Activated CD4-positive, alpha-beta T cell treated with anti-CD3 and anti-CD28 coated beads for 4 hours (primary cell): ENCODE data around the gene RNF212.

Experiments
- DNase-seq, 2 donors: peaks; one replicate each; pipeline ENCODE4 v3.0.0-alpha.2; 2020

The RNF212 gene

DNA sequence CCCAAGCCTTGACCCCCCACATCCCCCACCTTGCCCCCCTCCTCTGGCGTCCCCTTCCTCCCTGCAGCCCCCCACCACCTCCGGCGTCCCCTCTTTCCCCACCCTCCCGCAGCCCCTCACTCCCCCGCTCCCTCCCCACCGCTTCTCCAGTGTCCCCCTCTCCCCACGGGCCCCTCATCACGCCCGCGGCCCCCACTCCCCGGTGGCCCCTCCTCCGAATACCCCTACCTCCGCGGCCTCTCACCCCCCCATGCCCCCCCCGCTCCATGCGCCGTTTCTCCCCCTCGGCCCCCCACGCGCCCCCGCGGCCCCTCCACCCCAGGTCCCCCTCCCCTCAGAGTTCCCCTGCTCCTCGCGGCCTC lies 562 bp downstream of the RNF212 start:
- no peak for DNase-seq

GRCh38 chr4:1112174-1112820 lies 1.1 kb downstream of the RNF212 start:
- no peak for DNase-seq

- no peak for DNase-seq
Measured at GRCh38 chr4:1111259-1111809, 2.0 kb downstream of the RNF212 start.

- no peak for DNase-seq
Measured at GRCh38 chr4:1109898-1110506, 3.4 kb downstream of the RNF212 start.

GRCh38 chr4:1109333-1109732 lies 4.0 kb downstream of the RNF212 start:
- DNase-seq, result no peak

GRCh38 chr4:1105662-1106061 lies 7.7 kb downstream of the RNF212 start:
- DNase-seq, result no peak

DNA sequence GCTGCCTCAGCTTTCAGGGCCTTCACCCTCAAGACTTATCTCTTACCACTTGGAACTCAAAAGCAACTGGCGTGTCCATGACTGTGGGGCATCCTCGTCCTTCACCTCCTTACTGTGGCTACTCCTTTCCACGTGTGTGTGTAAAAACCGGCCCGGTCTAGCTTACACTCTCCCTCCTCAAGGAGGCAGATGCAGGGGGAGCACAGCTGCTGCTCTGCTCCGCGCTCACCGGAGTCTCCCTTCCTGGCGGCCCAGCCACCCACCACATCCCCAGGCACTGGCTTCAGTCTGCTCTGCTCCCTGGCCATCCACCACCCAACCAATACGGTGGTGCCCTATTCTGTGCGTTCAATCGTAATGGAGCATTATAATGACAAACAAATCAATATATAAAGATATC lies 8.3 kb downstream of the RNF212 start:
- no peak for DNase-seq

DNA sequence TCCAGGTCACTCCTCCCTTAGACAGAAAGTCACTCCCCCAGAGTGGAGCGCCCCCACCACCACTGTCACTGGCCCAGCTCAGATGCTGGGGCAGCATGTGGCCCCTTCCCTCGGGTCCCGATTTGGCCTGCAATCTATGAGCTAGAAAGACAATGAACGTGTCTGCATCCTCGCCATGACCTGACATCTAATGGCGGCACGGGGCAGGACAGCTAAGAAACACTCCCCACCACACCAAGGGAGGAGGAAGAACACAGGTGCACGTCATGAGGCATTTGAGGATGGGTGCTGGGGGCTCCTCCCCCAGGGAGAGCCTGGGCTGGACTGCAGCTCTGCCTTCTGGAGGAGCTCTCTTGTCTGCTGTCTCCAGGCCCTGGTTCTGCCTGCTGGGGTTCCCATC lies 8.7 kb downstream of the RNF212 start:
- no peak for DNase-seq

- no peak for DNase-seq
Measured at GRCh38 chr4:1099684-1100335, 13.6 kb downstream of the RNF212 start.

DNA sequence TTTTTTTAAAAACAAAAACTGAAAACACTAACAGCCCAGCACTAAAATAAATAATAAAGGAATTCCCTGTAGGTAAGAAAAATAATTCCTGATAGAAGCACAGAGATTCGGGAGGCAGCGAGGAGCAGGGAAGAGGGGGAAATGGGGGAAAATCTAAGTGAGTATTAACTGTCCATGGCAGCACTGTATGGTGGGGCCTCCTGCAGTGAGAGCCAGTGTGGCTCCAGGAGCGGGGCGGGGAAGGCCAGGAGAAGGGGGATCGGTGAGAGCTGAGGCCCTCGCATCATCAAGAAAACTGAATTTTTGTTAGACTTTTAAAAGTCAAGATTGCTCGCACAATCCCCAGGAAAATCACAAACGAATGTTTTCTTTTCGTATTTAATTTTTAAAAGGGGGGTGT lies 14.1 kb downstream of the RNF212 start:
- DNase-seq, result no peak

DNA sequence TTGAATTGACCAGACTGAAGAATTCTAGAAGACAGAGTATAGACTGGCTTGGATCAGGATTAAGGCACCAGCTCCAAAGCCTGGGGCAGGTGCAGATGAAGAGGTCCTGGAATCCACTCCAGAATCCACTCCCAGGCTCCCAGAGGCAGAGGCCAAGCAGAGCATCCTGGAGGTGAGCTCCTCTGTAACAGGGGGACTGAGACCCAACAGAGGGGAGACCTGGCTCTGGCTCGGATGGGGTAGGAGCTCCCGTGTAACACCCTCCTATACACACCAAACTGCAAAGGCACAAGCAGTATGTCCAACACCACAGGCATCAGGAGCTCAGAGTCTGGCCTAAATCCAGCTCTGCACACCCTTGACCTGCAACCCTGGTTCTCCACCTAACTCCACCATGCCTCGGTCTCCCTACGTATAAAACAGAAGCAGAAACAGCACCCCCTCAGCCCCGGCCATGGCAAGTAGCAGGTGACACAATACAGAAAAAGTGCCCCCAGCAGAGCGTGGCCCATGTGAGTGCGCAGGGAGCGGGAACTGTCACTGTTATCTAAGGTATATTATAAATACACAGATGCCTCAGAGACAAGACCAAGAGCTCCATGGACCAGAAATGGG lies 14.9 kb downstream of the RNF212 start:
- DNase-seq, result no peak

- DNase-seq, result no peak
Measured at GRCh38 chr4:1097553-1097952, 15.8 kb downstream of the RNF212 start.

GRCh38 chr4:1096841-1097240 lies 16.5 kb downstream of the RNF212 start:
- DNase-seq, result no peak

GRCh38 chr4:1094336-1094690 lies 19.1 kb downstream of the RNF212 start:
- DNase-seq, result no peak

DNA sequence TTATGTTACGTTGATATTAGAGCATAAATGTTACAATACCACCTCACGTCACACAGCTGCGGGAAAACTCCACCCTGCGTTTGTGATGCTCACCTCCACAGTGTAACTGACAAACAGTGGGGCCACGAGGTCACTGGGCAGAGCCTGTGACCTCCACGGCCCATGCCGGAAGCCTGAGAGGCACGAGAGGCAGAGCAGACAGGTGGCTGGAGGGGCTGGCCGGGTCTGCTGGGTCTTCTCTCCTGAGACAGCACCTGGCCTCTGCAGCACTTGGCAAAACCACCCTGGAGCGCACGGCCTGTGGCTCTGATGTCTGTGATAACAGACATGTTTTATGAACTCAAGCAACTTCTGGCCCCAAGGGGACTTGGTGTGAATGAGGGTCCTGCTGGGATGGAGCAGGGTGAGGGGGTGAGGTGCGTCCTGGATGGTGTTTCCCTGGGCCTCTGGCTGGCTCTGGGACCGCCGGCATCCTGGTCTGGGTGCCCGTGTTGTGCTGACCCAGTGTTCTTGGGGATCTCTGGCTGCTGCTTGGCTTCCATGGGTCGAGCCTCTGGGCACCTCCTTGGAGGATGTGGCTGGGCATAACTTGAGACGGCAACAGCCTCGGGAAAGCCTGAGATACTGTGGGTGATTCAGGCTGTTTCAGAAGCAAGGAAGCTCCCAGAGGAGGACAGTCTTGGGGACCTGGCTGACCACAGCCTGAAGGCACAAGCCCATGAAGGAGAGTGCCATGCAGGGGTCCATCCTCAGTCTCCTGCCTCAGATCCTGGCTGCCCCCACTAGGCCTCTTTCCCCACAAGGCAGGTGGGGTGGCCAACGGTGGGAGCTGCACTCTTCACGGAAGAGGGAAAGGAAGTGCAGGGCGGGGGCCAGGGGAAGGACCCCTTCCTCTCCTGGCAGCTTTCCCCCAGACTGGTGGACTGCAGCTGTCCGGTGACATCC lies 19.7 kb downstream of the RNF212 start:
- DNase-seq, result no peak

GRCh38 chr4:1092983-1093361 lies 20.4 kb downstream of the RNF212 start:
- DNase-seq, result no peak

GRCh38 chr4:1092026-1092982 lies 21.1 kb downstream of the RNF212 start:
- DNase-seq, result no peak

- no peak for DNase-seq
Measured at GRCh38 chr4:1091561-1091995, 21.8 kb downstream of the RNF212 start.

GRCh38 chr4:1090465-1091440 lies 22.6 kb downstream of the RNF212 start:
- DNase-seq, result no peak

DNA sequence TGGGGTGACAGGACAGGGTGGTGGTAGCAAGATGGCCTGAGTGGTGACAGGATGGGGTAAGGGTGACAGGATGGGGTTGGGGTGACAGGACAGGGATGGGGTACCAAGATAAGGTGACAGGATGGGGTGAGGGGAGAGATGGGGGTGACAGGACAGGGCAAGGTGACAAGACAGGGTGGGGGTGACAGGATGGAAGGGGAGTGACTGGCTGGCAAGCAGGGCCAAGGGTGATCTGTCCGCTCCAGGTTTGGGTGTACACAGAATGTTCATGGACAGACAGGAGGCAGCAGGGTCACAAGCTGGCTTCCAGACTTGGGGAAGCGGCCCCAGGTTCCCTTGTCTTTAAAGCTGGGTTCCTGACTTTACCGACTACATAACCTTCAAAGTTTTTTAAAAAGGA lies 23.3 kb downstream of the RNF212 start:
- DNase-seq, result no peak
